SH-SY5Y (cell line): Measurements from ENCODE around the gene MYO10.

Source experiments
- GATA2 ChIP-seq: IDR thresholded peaks from 2 replicates; pipeline ENCODE4 v1.6.1; 2011; ENCODE audit warnings: mild to moderate bottlenecking, low read depth, low read length
- GATA3 ChIP-seq: IDR thresholded peaks from 2 replicates; pipeline ENCODE4 v1.6.1; 2011; ENCODE audit warnings: low read depth, mild to moderate bottlenecking, low read length, moderate library complexity

Gene MYO10

GRCh38 chr5:16913187-16914107 lies 22.6 kb downstream of the MYO10 start:
- TF ChIP-seq GATA2 = no peak
- no peak for TF ChIP-seq GATA3

DNA sequence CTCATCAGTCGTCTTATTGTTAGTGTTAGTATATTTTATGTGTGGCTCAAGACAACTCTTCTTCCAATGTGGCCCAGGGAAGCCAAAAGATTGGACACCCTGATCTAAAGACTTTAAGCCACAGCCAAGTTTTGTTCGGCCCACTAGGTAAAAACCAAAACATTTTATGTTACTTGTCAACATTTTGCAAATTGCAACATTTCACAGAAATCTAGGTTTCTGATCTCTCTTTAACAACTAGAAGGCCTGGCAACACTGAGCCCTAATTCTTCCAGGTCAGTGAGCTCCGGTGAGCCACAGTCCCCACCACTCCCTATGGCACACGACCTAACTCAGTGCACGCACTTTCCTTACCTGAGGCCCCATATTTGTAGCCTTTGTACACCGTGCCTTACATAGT lies 24.0 kb downstream of the MYO10 start:
- no peak for TF ChIP-seq GATA3

- TF ChIP-seq GATA3 = no peak
- TF ChIP-seq GATA2 = no peak
Measured at GRCh38 chr5:16909464-16909863, 26.6 kb downstream of the MYO10 start.

GRCh38 chr5:16907270-16907669 lies 28.8 kb downstream of the MYO10 start:
- TF ChIP-seq GATA2 (no peak), GATA3 (no peak)

DNA sequence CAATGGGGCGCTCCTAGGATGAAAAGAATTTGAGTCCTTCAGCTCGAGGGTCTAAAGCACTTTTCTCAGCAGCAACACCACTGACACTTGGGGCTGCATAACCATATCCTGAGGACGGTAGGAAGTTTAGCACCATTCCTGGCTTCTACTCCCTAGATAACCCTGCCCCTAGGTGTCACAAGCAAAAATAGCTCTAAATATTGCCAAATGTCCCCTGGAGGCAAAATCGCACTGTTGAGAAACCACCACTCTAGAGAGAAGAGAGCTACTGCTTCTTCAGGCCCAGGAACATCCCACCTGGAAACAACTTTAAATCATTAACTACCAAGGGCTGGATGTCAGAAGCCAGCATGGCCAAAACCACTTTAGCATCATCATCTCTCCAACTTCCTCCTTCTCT lies 29.8 kb downstream of the MYO10 start:
- no peak for TF ChIP-seq GATA2
- no peak for TF ChIP-seq GATA3

GRCh38 chr5:16903480-16904300 lies 32.4 kb downstream of the MYO10 start:
- TF ChIP-seq GATA2 (no peak), GATA3 (no peak)

- no peak for TF ChIP-seq GATA3
- no peak for TF ChIP-seq GATA2
Measured at GRCh38 chr5:16902846-16903245, 33.2 kb downstream of the MYO10 start.

DNA sequence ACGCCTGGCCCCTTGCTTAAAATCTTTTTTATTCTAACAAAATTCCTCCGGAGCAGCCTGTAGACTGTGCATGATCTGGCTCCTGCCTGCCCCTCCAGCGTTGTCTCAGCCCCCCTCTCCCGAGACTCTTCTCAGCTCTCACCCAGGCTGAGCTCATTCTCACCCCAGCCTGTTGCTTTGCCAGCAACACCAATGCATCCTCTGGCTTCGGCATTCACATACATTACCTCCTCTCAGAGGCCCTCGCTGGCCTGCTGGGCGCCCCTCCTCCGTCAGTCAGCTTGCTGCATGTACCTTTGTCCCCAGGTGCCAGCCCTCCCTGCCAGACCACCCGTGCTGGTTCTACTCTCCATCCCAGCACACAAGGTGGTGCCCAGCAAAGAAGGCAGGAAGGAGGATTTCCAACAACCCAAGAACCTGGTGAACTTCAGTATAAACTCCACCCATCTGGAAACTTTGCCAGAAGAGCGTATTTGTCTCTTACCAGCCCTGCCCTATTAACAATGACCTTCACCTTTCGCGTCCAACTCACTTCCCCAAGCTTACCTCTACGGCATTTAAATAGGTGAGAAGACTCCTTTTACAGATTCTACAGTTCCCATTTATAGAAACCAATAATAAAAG lies 35.0 kb downstream of the MYO10 start:
- TF ChIP-seq GATA3 = no peak
- TF ChIP-seq GATA2 = no peak

GRCh38 chr5:16899171-16899570 lies 36.9 kb downstream of the MYO10 start:
- TF ChIP-seq GATA3 = no peak
- no peak for TF ChIP-seq GATA2

DNA sequence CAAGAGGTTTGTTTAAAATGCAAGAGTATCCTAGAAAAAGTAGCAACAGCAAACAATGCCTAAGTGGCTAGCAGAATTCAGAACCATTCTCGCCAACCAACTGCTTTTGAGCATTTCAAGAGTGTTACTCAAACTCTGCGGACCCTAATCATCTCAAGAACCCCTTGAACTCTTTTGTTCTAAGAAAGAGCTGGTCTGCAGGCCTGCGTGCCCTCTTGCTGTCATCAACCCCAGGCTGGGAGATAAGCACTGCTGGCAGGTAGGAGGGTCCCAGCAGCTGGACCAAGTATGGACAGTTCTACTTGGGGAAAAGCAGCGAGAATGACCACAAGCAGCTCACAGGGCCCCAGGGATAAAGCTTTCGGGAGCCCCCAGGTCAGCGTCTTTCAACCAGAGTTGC lies 38.3 kb downstream of the MYO10 start:
- no peak for TF ChIP-seq GATA2
- TF ChIP-seq GATA3 = no peak

DNA sequence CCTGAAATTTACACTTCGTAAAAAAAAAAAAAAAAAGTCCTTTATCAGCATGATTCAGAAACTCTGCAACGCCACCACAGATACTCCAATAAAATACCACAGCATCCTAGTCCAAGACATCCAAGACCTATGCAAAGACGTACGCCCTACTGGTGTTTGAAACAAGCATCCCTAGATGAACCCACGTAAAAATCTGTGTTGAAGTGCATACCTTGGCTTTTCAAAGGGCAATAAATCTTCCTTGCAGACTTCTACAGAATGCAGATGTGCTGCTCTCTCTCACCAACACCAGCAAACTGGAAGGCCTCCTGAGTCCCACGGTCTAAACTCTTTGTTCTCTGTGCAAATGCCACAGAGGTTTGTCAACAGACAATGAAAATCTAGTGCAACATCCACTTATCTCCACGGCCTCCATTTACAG lies 38.8 kb downstream of the MYO10 start:
- TF ChIP-seq GATA2 = no peak
- no peak for TF ChIP-seq GATA3

DNA sequence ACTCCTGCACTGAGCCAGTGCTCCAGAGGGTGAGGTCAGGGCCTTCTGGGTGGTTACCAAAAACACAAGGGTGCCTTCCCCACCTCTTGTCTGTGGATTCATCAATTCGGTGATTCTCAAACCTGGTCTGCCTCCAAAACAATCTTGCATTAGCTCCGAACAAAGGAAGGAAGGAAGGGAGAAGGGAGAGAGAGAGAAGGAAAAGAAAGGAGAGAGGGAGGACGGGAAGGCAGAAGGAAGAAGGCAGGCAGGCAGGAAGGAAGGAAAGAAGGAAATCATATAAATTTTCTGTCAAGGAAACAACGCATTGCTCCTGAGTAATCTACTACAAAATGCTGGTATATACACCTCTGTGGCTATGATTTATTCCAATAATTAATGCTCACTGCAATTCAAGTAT lies 39.3 kb downstream of the MYO10 start:
- no peak for TF ChIP-seq GATA2
- no peak for TF ChIP-seq GATA3

DNA sequence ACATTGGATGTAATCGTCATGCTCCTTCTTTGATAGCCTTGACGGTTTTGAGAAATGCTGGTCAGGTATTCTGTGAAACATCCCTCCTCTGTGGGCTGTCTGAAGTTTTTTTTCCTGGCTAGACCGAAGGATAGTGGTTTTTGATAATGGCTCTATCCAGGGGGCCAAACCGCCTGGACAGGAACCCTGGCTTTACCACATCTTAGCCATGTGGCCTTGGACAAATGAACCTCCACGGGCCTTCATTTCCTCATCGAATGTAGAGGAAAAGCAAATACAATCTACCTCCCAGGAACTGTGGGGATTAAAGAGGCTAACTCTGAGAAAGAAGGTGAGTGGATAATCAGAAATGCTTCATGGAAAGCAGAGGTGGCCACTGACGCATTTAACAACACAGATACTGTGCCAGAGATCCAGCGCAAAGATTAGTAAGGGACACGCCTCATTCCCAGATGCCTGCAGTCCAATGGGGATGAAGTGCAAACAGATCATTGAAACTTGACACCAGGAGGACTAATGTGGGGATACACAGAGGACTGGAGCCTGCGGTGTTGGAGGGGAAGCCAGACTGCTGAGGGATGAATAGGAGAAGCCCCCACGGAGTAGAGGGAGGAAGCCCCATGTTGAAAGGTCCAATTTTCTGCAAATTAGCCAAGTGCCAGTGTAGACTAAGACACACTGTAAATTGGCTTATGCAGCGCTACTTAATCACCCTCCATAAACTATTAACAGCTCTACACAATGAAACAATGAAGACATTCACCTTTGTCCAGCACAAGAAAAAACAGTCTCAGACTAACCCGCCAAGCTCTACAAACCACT lies 41.6 kb downstream of the MYO10 start:
- TF ChIP-seq GATA2 (peak; percentile 44; the same call in 1 of the 2 replicates), GATA3 (no peak)
